ENCODE results near the gene ALX1. TPM values are rescaled to one million over a fixed set of nuclear protein-coding genes. Genes with fewer than 3 reads are reported as not detected.

ALX1 gene
- 1.1 TPM for total RNA-seq
- polyA plus RNA-seq, result 0.24 TPM

DNA sequence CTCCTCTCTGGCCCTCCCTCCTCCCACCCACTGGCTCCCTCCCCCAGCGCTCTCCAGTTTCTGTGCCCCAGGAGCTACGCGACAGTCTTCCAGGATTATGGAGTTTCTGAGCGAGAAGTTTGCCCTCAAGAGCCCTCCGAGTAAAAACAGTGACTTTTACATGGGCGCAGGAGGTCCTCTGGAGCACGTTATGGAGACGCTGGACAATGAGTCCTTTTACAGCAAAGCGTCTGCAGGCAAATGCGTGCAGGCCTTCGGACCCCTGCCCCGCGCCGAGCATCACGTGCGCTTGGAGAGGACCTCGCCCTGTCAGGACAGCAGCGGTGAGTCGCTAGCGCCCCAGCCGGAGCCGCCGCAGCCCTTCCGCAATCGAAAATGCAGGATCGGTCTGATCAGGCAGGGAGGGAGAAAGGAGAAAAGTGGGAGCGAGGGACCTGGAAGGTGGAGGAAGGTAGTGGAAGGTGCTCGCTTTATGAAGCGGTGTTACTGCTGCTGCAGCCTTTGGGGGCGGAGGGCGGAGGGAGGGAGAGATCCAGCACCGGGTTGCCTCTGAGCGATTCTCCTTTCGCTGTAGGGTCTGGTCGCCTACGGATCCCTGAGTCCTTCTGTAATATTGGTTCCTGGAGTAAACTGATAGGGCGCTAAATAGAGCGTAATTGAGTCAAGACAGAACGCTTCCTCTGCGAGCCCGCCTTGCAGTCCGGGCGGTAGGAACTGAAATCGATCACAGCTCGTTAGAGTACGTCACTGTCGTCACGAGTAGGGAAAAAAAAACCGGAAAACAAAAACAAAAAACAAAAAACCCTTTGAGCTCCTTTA, at the start of gene ALX1:
Gene ALX1 (plus strand): TSS at position 56 of the 819 bp plus-strand sequence. CDS start 42 bp downstream, at position 98.
- H3K27ac ChIP-seq (ENCODE audit: low read depth), result no peak within 1 kb of the TSS
- H3K4me1 ChIP-seq (ENCODE audit: insufficient read depth), result no peaks in the 10 kb centered on the region
- 2% methylated on average over 49 of the region's 49 CpGs for WGBS
- DNase-seq (ENCODE audit: extremely low spot score), result no peak
- peak within 1 kb of the TSS; percentile 23 for H3K4me3 ChIP-seq (ENCODE audit: low read depth, low read length)
- no peaks in the 10 kb centered on the region for H3K36me3 ChIP-seq (ENCODE audit: insufficient read depth)

- H3K4me1 ChIP-seq (ENCODE audit: insufficient read depth), result no peaks in the 10 kb centered on the region
- no peak for DNase-seq (ENCODE audit: extremely low spot score)
- no peak overlapping the region for H3K27ac ChIP-seq (ENCODE audit: low read depth)
- no peak overlapping the region for H3K4me3 ChIP-seq (ENCODE audit: low read depth, low read length)
- H3K36me3 ChIP-seq (ENCODE audit: insufficient read depth), result no peaks in the 10 kb centered on the region
- WGBS, result 22% methylated on average over 2 of the region's 2 CpGs
These were observed 42.7 kb upstream of the ALX1 start for GRCh38 chr12:85237327-85237726.

GRCh38 chr12:85244561-85244960, 35.5 kb upstream of the ALX1 start:
- H3K4me1 ChIP-seq (ENCODE audit: insufficient read depth), result no peaks in the 10 kb centered on the region
- H3K4me3 ChIP-seq (ENCODE audit: low read depth, low read length), result no peak overlapping the region
- 30% methylated on average over 3 of the region's 3 CpGs for WGBS
- no peak overlapping the region for H3K27ac ChIP-seq (ENCODE audit: low read depth)
- H3K36me3 ChIP-seq (ENCODE audit: insufficient read depth), result no peaks in the 10 kb centered on the region
- DNase-seq (ENCODE audit: extremely low spot score), result no peak

DNA sequence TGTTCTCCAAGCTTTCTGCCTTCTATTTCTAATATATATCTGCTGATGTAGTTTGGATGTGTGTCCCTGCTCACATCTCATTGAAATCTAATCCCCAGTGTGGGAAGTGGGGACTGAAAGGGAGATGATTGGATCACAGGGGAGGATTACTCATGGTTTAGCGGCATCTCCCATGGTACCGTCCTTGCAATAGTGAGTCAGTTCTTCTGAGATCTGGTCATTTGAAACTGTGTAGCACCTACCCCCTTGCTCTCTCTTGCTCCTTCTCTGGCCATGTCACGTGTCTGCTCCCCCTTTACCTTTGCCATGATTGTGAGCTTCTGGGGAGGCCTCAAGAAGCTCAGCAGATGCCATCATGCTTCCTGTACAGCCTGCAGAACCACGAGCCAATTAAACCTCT, 26.2 kb upstream of the ALX1 start:
- Histone ChIP-seq H3K27ac (ENCODE audit: low read depth) (no peak overlapping the region), H3K4me3 (ENCODE audit: low read depth, low read length) (no peak overlapping the region), H3K36me3 (ENCODE audit: insufficient read depth) (no peaks in the 10 kb centered on the region), H3K4me1 (ENCODE audit: insufficient read depth) (no peaks in the 10 kb centered on the region)
- 56% methylated on average over 4 of the region's 4 CpGs for WGBS
- DNase-seq (ENCODE audit: extremely low spot score), result no peak

DNA sequence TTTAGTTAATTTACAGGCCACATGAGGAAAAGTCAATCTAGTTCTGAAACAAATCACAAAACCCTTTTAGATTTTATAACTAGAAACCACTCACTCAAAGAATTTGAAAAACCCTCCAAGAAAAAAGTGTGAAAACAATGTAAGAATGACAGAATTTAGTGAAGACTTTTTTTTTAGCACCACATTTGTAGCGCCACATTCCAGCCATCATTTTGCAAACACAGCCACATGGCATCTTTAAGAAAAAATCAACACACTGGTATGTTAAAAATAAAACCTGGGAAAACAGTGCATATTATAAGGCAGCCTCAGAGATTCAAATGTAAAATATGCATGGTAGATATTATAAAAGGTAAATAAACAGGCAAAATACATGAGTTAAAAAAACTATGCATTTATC, 22.3 kb upstream of the ALX1 start:
- no peaks in the 10 kb centered on the region for H3K4me1 ChIP-seq (ENCODE audit: insufficient read depth)
- 92% methylated on average over 1 of the region's 1 CpG for WGBS

DNA sequence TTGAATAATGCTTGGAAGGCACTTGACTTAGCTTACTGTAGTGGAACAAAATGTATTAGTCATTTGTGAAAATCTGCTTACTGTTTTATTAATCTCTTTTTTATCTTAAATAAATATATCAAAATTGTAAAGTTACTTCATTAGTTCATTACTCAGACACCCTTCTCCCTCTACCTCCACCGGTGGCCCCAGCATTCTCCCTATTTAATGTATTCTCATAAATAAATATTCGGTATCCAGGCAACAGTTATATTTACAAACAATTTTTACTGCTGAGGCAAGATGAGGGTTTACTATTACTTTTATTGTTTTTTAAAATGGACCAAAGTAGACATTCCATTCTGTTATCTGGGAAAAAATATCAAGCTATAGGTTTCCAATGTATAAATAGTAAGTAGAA, 19.6 kb upstream of the ALX1 start:
- DNase-seq (ENCODE audit: extremely low spot score), result no peak
- Histone ChIP-seq H3K4me3 (ENCODE audit: low read depth, low read length) (no peak overlapping the region), H3K27ac (ENCODE audit: low read depth) (no peak overlapping the region)

More for the DNA sequence above, 22.3 kb upstream of the ALX1 start:
- no peak for DNase-seq (ENCODE audit: extremely low spot score)
- no peak overlapping the region for H3K27ac ChIP-seq (ENCODE audit: low read depth)
- no peak overlapping the region for H3K4me3 ChIP-seq (ENCODE audit: low read depth, low read length)
- H3K36me3 ChIP-seq (ENCODE audit: insufficient read depth), result no peaks in the 10 kb centered on the region

DNA sequence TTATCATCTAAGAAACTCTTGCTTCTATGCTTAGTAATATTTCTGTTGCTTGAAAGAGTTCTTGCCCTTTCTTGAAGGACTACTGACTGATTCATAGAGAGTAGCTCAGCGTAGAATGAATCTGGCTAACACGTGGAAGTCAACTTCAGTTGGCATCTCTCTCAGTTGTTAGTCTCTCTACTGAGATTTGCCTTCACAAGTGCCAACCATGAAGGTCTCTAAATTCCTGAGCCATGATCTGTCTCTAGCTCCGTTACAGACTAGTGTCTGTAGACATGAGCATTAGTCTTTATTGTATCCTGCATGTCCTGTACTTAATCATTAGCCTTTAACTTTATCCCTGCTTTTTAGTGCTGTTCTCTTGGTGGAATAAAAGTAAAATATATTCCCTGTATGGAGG, 19.1 kb upstream of the ALX1 start:
- DNase-seq (ENCODE audit: extremely low spot score), result no peak

More for the DNA sequence above, 19.6 kb upstream of the ALX1 start:
- WGBS, result 74% methylated on average over 2 of the region's 2 CpGs
- Histone ChIP-seq H3K36me3 (ENCODE audit: insufficient read depth) (no peaks in the 10 kb centered on the region), H3K4me1 (ENCODE audit: insufficient read depth) (no peaks in the 10 kb centered on the region)

GRCh38 chr12:85266356-85266755, 13.7 kb upstream of the ALX1 start:
- Histone ChIP-seq H3K4me1 (ENCODE audit: insufficient read depth) (no peaks in the 10 kb centered on the region), H3K27ac (ENCODE audit: low read depth) (no peak overlapping the region), H3K4me3 (ENCODE audit: low read depth, low read length) (no peak overlapping the region), H3K36me3 (ENCODE audit: insufficient read depth) (no peaks in the 10 kb centered on the region)
- 62% methylated on average over 4 of the region's 4 CpGs for WGBS
- no peak for DNase-seq (ENCODE audit: extremely low spot score)

More for the DNA sequence above, 19.1 kb upstream of the ALX1 start:
- 58% methylated on average over 3 of the region's 3 CpGs for WGBS
- no peaks in the 10 kb centered on the region for H3K36me3 ChIP-seq (ENCODE audit: insufficient read depth)
- no peak overlapping the region for H3K27ac ChIP-seq (ENCODE audit: low read depth)
- H3K4me1 ChIP-seq (ENCODE audit: insufficient read depth), result no peaks in the 10 kb centered on the region
- no peak overlapping the region for H3K4me3 ChIP-seq (ENCODE audit: low read depth, low read length)

- H3K36me3 ChIP-seq (ENCODE audit: insufficient read depth), result no peaks in the 10 kb centered on the region
- 4% methylated on average over 37 of the region's 37 CpGs for whole genome bisulfite sequencing
- no peaks in the 10 kb centered on the region for H3K4me1 ChIP-seq (ENCODE audit: insufficient read depth)
- no peak overlapping the region for H3K4me3 ChIP-seq (ENCODE audit: low read depth, low read length)
- H3K27ac ChIP-seq (ENCODE audit: low read depth), result no peak overlapping the region
- no peak for DNase-seq (ENCODE audit: extremely low spot score)
These were observed 6.4 kb upstream of the ALX1 start for GRCh38 chr12:85273381-85274314.

DNA sequence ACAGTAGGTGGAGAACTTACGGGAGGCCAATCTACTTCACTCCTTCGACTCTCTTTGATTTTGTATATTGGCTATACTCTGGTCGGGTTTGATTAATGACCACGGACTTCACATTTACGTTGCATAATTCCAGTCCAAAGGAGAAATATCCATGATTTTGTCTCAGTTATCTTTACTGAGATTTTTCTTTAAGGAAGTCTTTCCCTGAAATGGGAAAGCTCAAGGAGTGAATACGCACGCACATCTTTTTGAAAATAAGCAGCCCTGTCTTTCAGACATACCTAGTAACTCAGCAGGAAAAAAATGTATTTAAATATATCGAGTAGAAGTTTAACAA, 5.7 kb upstream of the ALX1 start:
- WGBS, result 10% methylated on average over 8 of the region's 8 CpGs
- Histone ChIP-seq H3K36me3 (ENCODE audit: insufficient read depth) (no peaks in the 10 kb centered on the region), H3K4me3 (ENCODE audit: low read depth, low read length) (no peak overlapping the region), H3K27ac (ENCODE audit: low read depth) (no peak overlapping the region), H3K4me1 (ENCODE audit: insufficient read depth) (no peaks in the 10 kb centered on the region)
- no peak for DNase-seq (ENCODE audit: extremely low spot score)

DNA sequence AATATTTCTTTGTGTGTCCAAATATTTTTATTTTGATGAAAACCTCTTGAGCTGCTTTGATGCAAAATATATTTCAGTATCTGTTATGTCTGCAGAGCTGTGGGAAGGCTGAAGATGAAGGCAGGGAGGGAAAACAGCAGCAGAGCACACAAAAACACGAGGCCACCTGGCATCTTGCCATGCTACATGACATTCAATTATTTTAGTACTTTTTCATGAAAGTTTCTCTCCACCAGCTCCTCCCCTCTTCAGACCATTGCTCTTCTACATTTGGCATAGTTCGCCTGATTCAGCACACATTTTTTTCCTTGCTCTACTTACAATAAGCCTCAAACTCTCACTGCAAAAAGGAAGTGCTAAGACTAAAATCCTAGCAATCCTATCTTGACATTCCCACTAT, 4.6 kb upstream of the ALX1 start:
- WGBS, result 19% methylated on average over 2 of the region's 2 CpGs
- H3K4me3 ChIP-seq (ENCODE audit: low read depth, low read length), result no peak overlapping the region
- DNase-seq (ENCODE audit: extremely low spot score), result no peak
- H3K4me1 ChIP-seq (ENCODE audit: insufficient read depth), result no peaks in the 10 kb centered on the region
- H3K36me3 ChIP-seq (ENCODE audit: insufficient read depth), result no peaks in the 10 kb centered on the region
- H3K27ac ChIP-seq (ENCODE audit: low read depth), result no peak overlapping the region

DNA sequence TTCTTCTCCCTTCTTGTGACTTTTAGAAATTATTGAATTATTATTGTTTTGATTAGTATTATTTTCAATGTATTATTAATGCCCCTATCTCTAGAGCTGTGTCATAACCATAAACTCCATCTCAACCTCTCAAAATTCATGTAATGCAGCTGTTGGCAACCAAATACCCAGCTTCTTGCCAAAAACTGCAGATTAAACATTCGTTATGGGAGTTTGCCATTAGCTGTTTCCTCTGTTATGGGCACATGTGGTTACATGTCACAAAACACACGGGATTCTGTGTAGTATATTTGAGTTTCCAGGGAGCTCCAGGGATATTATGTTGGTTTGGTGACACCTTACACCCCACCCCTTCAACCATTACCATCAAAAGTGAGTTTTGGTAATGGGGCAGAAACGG, 2.8 kb upstream of the ALX1 start:
- WGBS, result 27% methylated on average over 3 of the region's 3 CpGs
- H3K4me1 ChIP-seq (ENCODE audit: insufficient read depth), result no peaks in the 10 kb centered on the region
- no peak overlapping the region for H3K27ac ChIP-seq (ENCODE audit: low read depth)
- no peak overlapping the region for H3K4me3 ChIP-seq (ENCODE audit: low read depth, low read length)
- no peak for DNase-seq (ENCODE audit: extremely low spot score)
- no peaks in the 10 kb centered on the region for H3K36me3 ChIP-seq (ENCODE audit: insufficient read depth)

DNA sequence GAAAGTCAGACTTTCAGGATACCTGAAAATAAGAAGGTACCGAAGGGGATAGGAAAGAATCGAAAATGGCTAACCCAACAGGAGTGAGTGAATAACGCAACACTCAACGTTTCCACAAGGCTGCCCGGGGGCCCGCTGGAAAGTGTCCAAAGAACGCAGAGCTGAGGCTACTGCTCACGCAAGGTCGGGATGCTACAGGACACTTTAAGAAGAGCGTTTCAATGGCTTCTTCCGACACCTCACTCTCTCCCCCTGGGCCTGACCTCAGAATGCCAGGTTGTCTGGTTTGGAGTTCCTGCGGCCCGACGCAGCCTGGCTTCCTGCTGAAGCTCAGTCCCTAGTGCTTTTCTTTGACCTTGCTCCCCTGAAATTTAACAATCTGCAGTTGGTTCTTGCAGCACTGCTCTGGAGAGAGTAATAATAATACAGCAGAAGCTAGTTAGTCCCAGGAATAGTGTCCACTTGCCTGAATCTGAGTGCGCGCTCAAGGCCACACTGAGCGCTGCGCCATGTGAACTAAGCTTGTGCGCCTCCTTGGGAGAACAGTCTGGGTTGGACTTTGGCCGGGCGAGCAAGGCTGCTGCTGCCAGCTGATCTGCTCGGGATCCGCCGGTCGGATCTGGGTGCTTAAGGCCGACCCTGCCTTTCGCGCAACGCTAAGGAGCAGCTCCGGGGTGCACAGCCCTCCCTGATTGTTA, 2.0 kb upstream of the ALX1 start:
- Histone ChIP-seq H3K27ac (ENCODE audit: low read depth) (no peak overlapping the region), H3K36me3 (ENCODE audit: insufficient read depth) (no peaks in the 10 kb centered on the region), H3K4me3 (ENCODE audit: low read depth, low read length) (no peak overlapping the region), H3K4me1 (ENCODE audit: insufficient read depth) (no peaks in the 10 kb centered on the region)
- WGBS, result 48% methylated on average over 30 of the region's 30 CpGs
- no peak for DNase-seq (ENCODE audit: extremely low spot score)

Data from urinary bladder (tissue), 4 donors.